NCI-H2196 (cell line): Measurements from ENCODE around the gene EDAR.
A peak's percentile ranks its signal among the peaks of the same experiment; 100 is the strongest.

Experiments
- DNase-seq: peaks from one replicate; lab custom pipeline; 2025; ENCODE audit not compliant: unreplicated experiment; lab: John Stamatoyannopoulos, UW

The EDAR gene

GRCh38 chr2:108988796-108989713, at the start of gene EDAR:
EDAR (minus strand) TSS chr2:108989220; CDS start chr2:108931014, 58,206 bp downstream.
- DNase-seq: peak; percentile 41

GRCh38 chr2:109033171-109033570, 44.2 kb upstream of the EDAR start:
- no peak for DNase-seq

GRCh38 chr2:109032229-109032820, 43.3 kb upstream of the EDAR start:
- DNase-seq: no peak

- DNase-seq: no peak
Measured at GRCh38 chr2:109031476-109032228, 42.6 kb upstream of the EDAR start.

- DNase-seq: no peak
Measured at GRCh38 chr2:109030870-109031475, 42.0 kb upstream of the EDAR start.

- DNase-seq: no peak
Measured at GRCh38 chr2:109029490-109030201, 40.6 kb upstream of the EDAR start.

- no peak for DNase-seq
Measured at GRCh38 chr2:109028738-109029489, 39.9 kb upstream of the EDAR start.

GRCh38 chr2:109028277-109028676, 39.3 kb upstream of the EDAR start:
- DNase-seq: no peak

GRCh38 chr2:109027702-109028101, 38.7 kb upstream of the EDAR start:
- no peak for DNase-seq

- no peak for DNase-seq
Measured at GRCh38 chr2:109024477-109024876, 35.5 kb upstream of the EDAR start.

- no peak for DNase-seq
Measured at GRCh38 chr2:109021895-109022300, 32.9 kb upstream of the EDAR start.

GRCh38 chr2:109020217-109020637, 31.2 kb upstream of the EDAR start:
- no peak for DNase-seq

- DNase-seq: no peak
Measured at GRCh38 chr2:109018452-109018851, 29.4 kb upstream of the EDAR start.

GRCh38 chr2:109017017-109017416, 28.0 kb upstream of the EDAR start:
- DNase-seq: no peak

GRCh38 chr2:109016376-109016775, 27.4 kb upstream of the EDAR start:
- no peak for DNase-seq

GRCh38 chr2:109014476-109014875, 25.5 kb upstream of the EDAR start:
- DNase-seq: no peak

GRCh38 chr2:109013051-109013450, 24.0 kb upstream of the EDAR start:
- no peak for DNase-seq

GRCh38 chr2:109009920-109010610, 21.0 kb upstream of the EDAR start:
- DNase-seq: no peak

GRCh38 chr2:109006971-109007370, 18.0 kb upstream of the EDAR start:
- DNase-seq: no peak
